Measurements from ENCODE around the gene HSPBAP1. TPM values are rescaled to one million over a fixed set of nuclear protein-coding genes. Genes with fewer than 3 reads are reported as not detected.

HSPBAP1 gene, protein sequence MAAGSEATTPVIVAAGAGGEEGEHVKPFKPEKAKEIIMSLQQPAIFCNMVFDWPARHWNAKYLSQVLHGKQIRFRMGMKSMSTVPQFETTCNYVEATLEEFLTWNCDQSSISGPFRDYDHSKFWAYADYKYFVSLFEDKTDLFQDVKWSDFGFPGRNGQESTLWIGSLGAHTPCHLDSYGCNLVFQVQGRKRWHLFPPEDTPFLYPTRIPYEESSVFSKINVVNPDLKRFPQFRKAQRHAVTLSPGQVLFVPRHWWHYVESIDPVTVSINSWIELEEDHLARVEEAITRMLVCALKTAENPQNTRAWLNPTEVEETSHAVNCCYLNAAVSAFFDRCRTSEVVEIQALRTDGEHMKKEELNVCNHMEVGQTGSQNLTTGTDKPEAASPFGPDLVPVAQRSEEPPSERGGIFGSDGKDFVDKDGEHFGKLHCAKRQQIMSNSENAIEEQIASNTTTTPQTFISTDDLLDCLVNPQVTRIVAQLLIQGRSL
- total RNA-seq (2014; rRNA removed; shearing (Covaris generic)): 21.1 and 25.5 TPM in 2 replicates
- polyA plus RNA-seq (2015; cell fraction: cytosol; rRNA removed): 10.1 and 12.2 TPM in 2 replicates
- 69.1 and 73.0 TPM in 2 replicates for polyA plus RNA-seq (2015; cell fraction: nucleus; rRNA removed)

- in situ Hi-C loops (cut with HindIII; ENCODE audit: low pct_unique_long_range_greater_than_20kb, low sequenced_read_pairs): no loop called here
- peak; percentile 90 for DNase-seq (ENCODE audit: low read depth, low spot score)
Measured at GRCh38 chr3:122793568-122794416, at the start of gene HSPBAP1. HSPBAP1 (minus strand) TSS chr3:122793831; CDS start chr3:122793680, 151 bp downstream.

GRCh38 chr3:122835590-122835989 is 42.0 kb upstream of the HSPBAP1 start:
- no peak for DNase-seq (ENCODE audit: low read depth, low spot score)
- in situ Hi-C loops (cut with HindIII; ENCODE audit: low pct_unique_long_range_greater_than_20kb, low sequenced_read_pairs): no loop called here

DNA sequence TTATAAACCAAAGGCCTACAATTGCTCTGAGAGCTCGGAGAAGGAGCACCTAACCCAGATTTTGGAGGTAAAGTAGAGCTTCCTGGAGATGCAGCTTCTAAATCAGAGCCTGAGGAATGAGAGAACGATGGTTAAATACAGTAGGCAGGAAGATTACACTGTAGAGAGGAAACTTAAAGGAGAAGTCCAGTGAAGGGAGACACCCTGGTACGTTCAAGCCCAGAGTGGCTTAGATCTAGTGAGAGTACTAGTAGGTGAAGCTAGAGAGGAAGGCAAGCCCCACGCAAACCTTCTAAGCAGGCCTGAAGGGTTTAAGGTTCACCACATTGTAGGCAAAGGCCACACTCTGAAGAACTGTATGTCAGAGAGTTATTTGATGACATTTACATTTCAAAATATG is 34.6 kb upstream of the HSPBAP1 start:
- no peak for DNase-seq (ENCODE audit: low read depth, low spot score)
- in situ Hi-C loops (cut with HindIII; ENCODE audit: low pct_unique_long_range_greater_than_20kb, low sequenced_read_pairs): no loop called here

- DNase-seq (ENCODE audit: low read depth, low spot score): no peak
- in situ Hi-C loops (cut with HindIII; ENCODE audit: low pct_unique_long_range_greater_than_20kb, low sequenced_read_pairs): no loop called here
Measured at GRCh38 chr3:122826278-122826677, 32.6 kb upstream of the HSPBAP1 start.

DNA sequence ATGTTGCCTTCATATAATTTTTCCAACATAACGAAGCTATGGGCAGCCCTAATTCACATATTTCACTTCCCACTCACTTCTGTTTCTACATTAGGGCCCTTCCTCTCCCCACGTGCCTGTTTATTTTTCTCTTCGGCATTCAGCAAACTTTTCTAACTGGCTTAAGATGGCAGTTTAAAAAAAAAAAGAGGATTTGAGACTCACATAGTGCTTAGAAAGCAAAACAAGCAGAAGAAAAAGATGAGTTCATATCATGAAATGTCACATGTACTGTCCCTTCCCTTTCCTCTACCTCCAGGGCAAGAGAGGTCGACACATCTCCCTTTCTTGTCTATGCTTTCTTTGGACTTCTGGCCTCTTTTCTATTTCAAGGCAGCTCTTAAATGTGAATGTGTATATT is 31.8 kb upstream of the HSPBAP1 start:
- in situ Hi-C loops (cut with HindIII; ENCODE audit: low pct_unique_long_range_greater_than_20kb, low sequenced_read_pairs): no loop called here
- peak; percentile 80 for DNase-seq (ENCODE audit: low read depth, low spot score)

DNA sequence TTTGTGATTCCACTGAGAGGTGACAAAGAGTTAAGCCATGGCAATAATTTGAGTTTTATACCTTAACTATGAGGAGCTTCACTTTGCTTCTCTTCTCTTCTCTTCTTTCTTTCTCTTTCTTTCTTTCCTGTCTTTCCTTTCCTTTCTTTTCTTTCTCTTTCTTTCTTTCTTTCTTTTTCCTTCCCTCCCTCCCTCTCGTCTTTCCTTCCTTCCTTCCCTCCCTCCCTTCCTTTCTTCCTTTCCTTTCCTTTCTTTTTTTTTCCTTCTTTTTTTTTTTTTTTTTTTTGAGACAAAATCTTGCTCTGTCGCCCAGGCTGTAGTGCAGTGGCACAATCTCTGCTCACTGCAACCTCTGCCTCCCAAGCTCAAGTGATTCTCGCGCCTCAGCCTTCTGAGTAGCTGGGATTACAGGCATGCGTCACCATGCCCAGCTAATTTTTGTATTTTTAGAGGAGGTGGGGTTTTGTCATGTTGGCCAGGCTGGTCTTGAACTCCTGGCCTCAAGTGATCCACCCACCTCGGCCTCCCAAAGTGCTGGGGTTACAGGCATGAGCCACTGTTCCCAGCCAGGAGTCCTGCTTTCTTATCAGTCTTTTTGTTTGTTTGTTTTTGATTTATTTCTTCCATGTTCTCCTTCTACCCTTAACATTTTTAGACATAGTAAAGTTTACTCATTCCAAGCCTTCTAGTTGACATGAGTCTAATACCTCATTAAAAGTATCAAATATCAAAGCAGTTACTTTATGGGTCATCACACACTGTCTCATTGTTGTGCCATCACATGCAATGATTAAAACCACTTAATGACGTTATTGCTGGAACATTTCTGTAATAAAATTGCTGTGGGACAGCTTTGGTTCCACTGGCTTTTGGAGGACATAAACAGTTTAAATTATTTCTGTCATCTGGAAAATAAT is 31.1 kb upstream of the HSPBAP1 start:
- DNase-seq (ENCODE audit: low read depth, low spot score): peak; percentile 89
- in situ Hi-C loops (cut with HindIII; ENCODE audit: low pct_unique_long_range_greater_than_20kb, low sequenced_read_pairs): no loop called here

DNA sequence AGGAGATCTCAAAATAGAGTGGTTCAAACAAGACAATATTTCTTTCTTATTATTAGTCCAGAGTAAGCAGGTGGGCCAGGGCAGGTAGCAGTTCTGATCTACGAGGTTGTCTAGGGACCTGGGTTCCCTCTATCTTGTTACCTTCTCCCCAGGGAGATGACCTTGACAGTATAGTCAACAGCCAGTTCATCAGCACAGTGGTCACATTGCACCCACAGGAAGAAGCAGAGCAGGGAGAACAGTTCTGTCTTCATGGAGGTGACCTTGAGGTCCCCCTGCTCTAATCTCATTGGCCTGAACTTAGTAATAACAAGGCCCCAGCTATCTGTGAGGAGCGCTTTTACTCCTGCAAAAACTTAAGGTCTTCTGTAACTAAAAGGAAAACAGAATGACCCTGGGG is 23.0 kb upstream of the HSPBAP1 start:
- in situ Hi-C loops (cut with HindIII; ENCODE audit: low pct_unique_long_range_greater_than_20kb, low sequenced_read_pairs): no loop called here

DNA sequence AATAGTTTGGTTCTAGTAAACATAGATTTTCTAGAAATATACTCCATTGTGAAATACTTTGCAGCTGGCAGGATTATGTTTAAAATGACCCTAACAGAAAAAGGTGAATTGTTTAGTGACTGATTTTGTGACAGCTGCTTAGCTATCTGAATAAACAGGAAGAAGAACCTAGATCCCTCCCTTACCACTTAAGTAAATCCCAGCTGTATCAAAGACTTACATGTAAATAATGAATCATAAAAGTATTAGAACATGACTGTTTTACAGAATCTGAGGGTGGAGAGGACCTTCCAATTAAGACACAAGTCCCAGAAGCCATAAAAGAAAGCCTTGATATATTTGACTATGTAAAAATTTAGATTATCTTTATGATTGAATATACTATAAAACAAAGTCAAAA is 17.1 kb upstream of the HSPBAP1 start:
- in situ Hi-C loops (cut with HindIII; ENCODE audit: low pct_unique_long_range_greater_than_20kb, low sequenced_read_pairs): no loop called here
- DNase-seq (ENCODE audit: low read depth, low spot score): no peak

More for the DNA sequence above, 23.0 kb upstream of the HSPBAP1 start:
- DNase-seq (ENCODE audit: low read depth, low spot score): no peak

- no peak for DNase-seq (ENCODE audit: low read depth, low spot score)
- in situ Hi-C loops (cut with HindIII; ENCODE audit: low pct_unique_long_range_greater_than_20kb, low sequenced_read_pairs): no loop called here
Measured at GRCh38 chr3:122803977-122804376, 10.3 kb upstream of the HSPBAP1 start.

DNA sequence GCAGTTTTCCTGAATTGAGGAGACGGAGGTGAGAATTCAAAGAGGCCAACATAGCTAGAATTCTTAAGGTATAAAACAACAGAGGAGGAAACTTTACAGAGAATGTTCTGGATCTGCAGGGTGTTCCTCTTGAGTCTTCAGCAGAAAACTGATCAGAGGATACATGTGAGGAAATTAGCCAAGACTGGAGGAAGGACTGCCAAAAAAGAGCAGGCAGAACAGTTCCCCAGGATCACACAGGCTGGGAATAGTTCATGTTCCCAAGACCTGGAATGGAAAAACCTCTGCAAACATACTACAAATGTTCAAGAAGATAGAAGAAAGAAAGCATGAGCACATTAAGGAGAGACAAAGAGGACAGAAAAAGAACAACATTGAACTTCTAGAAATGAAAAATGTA is 8.7 kb upstream of the HSPBAP1 start:
- DNase-seq (ENCODE audit: low read depth, low spot score): no peak
- in situ Hi-C loops (cut with HindIII; ENCODE audit: low pct_unique_long_range_greater_than_20kb, low sequenced_read_pairs): no loop called here

DNA sequence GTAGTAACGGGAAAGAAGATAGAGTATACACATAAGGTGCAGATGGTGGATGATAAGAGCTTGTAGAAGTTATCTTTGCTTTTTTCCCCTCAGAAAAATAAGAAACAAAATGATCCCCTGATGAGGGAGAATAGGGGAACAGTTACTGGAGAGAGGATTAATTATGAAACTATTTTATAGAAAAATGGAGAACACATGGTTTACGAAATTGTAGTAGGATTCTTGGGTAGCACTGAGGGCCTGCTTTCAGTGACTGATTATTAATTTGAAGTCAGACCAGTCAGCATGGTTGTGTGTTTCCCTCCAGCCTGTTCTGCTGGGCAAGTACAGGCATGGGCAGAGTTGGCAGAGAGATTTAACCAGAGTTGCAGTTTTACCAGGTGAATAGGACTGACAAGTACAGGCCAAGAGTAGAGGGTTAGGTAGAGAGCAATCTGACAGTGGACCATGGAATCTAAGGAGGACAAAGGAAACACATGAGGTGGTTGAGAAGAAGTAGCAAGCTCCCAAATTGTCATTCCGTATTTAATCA is 7.1 kb upstream of the HSPBAP1 start:
- in situ Hi-C loops (cut with HindIII; ENCODE audit: low pct_unique_long_range_greater_than_20kb, low sequenced_read_pairs): no loop called here
- DNase-seq (ENCODE audit: low read depth, low spot score): no peak

DNA sequence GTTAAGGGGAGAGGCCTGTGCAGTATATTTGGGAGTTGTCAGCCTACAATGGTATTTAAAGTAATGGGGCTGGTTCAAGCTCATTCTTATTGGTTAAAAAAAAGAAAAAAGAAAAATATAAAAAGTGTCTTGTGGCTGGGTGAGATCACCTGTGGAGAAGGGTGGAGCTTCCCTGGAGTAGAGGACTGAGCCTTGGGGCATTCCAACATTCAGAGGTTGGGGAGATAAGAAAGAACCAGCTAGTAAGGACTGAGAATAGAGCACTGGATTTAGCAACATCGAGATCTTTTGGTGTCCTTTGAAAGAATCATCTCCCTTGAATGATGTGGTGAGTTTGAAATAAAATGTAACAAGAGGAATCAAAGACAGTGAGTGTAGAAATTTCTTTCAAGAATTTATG is 6.4 kb upstream of the HSPBAP1 start:
- no peak for DNase-seq (ENCODE audit: low read depth, low spot score)
- in situ Hi-C loops (cut with HindIII; ENCODE audit: low pct_unique_long_range_greater_than_20kb, low sequenced_read_pairs): no loop called here

DNA sequence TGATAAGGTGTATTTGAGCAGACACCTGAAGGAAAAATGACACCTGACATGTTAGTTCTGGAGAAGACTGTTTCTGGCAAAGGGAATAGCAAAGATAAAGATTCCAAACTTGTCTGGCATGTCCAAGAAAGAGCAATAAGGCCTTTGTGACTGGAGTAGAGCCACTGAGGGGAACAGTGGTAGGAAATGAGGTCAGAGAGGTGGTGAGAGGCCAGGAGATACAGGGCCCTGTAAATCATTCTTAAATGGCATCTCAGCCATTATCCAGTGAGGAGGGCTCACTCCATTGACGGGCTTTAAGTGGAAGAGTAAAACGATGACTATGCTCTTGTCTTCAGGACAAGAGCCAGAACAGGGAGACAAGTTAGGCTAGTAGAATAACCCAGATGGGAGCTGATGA is 5.7 kb upstream of the HSPBAP1 start:
- no peak for DNase-seq (ENCODE audit: low read depth, low spot score)
- in situ Hi-C loops (cut with HindIII; ENCODE audit: low pct_unique_long_range_greater_than_20kb, low sequenced_read_pairs): no loop called here

GRCh38 chr3:122797291-122797690 is 3.7 kb upstream of the HSPBAP1 start:
- in situ Hi-C loops (cut with HindIII; ENCODE audit: low pct_unique_long_range_greater_than_20kb, low sequenced_read_pairs): no loop called here
- no peak for DNase-seq (ENCODE audit: low read depth, low spot score)

GRCh38 chr3:122795674-122796195 is 2.1 kb upstream of the HSPBAP1 start:
- DNase-seq (ENCODE audit: low read depth, low spot score): no peak
- in situ Hi-C loops (cut with HindIII; ENCODE audit: low pct_unique_long_range_greater_than_20kb, low sequenced_read_pairs): no loop called here

DNA sequence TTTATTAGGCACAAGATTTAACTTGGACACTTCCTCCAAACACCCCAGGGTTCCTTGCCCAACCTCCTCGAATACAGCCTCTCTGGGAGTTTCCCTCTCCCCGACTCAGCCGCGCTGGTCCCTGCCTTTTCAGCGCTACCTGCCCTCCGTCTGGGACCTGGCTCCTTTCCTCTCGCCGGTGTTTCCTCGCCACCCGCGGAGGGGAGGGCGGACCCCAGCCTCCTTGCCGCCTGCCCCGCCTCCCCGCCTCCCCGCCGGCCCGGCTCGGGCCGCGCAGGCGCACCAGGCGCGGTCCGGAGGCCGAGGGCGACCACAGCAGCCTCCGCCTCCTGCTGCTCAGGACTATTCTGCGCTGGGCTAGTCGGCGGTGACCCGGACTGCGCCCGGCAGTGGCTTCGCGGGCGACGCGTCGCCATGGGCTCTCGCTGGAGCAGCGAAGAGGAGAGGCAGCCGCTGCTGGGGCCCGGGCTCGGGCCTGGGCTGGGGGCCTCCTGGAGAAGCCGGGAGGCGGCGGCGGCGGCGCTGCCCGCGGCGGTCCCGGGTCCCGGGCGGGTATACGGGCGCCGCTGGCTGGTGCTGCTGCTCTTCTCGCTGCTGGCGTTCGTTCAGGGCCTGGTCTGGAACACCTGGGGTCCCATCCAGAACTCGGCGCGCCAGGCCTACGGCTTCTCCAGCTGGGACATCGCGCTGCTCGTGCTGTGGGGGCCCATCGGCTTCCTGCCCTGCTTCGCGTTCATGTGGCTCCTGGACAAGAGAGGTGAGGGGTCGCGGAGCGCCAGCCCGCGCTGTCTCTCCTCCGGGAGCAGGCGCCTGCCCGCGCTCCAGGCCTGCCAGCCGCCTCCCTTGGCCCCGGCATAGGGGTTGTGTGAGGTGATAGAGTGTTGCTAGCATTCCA is 1.4 kb upstream of the HSPBAP1 start, which contains the start of gene SLC49A4:
Gene SLC49A4 (plus strand): TSS at position 291 of the 895 bp plus-strand sequence. CDS start 124 bp downstream, at position 415.
- DNase-seq (ENCODE audit: low read depth, low spot score): peak; percentile 77
- in situ Hi-C loops (cut with HindIII; ENCODE audit: low pct_unique_long_range_greater_than_20kb, low sequenced_read_pairs): no loop called here

Measured in SK-MEL-5 (cell line).